Brain microvascular endothelial cell (primary cell): ENCODE measurements around the gene CACNG4.

Experiments used
- DNase-seq: peaks from one replicate; pipeline ENCODE4 v3.0.0-alpha.2; 2020
- H3K27ac ChIP-seq: fragments of 250-450 bp; sonication (Bioruptor Pico); 2 replicates; pipeline ENCODE4 v1.5.1; 2020; ENCODE audit warnings: mild to moderate bottlenecking, moderate library complexity
- H3K27me3 ChIP-seq: fragments of 250-450 bp; sonication (Bioruptor Pico); replicated peaks from 2 replicates; pipeline ENCODE4 v1.5.1; 2020; ENCODE audit warnings: mild to moderate bottlenecking
- H3K36me3 ChIP-seq: fragments of 250-450 bp; sonication (Bioruptor Pico); replicated peaks from 2 replicates; pipeline ENCODE4 v1.5.1; 2020; ENCODE audit warnings: mild to moderate bottlenecking
- H3K4me3 ChIP-seq: 2 replicates; pipeline ENCODE4 v1.5.1; 2011; ENCODE audit warnings: low read depth, mild to moderate bottlenecking, control low read depth, low read length, moderate library complexity
- in situ Hi-C: cut with HindIII; loops from 2 replicates; pipeline ENCODE4 v1.10.0; 2017; ENCODE audit warnings: low sequenced_read_pairs, low pct_ligation_motif_present
- TF ChIP-seq, protein P1 (sequence below): IDR thresholded peaks from 2 replicates; pipeline ENCODE4 v1.5.1; 2011; ENCODE audit warnings: low read depth, mild to moderate bottlenecking, moderate library complexity, low read length, control low read depth, inconsistent platforms; ENCODE audit errors: missing control alignments

The CACNG4 gene

DNA sequence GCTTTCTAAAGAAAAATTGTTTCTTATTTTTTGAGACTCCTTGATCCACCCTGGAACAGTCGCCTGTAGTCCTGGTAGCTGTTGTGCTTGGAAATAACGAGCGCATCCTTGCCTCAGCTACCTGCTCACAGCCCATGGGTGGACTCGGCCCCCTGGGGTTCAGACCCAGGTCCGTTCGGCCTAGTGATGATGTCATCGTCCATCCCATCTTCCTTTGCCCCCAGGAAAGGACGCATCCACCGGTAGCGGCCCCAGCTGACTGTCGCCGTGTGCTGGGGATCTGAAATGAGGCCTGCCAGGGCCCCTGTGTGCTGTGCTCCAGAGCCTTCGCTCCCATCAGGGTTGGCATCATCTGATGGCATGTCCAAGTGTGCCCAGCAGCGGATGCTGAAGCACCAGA, 67.9 kb downstream of the CACNG4 start:
- in situ Hi-C loops, result no loop called here
- Histone ChIP-seq H3K27ac (no peak overlapping the region), H3K4me3 (no peak overlapping the region), H3K27me3 (no peaks in the 10 kb centered on the region), H3K36me3 (no peaks in the 10 kb centered on the region)
- DNase-seq, result no peak
- TF ChIP-seq, protein P1, sequence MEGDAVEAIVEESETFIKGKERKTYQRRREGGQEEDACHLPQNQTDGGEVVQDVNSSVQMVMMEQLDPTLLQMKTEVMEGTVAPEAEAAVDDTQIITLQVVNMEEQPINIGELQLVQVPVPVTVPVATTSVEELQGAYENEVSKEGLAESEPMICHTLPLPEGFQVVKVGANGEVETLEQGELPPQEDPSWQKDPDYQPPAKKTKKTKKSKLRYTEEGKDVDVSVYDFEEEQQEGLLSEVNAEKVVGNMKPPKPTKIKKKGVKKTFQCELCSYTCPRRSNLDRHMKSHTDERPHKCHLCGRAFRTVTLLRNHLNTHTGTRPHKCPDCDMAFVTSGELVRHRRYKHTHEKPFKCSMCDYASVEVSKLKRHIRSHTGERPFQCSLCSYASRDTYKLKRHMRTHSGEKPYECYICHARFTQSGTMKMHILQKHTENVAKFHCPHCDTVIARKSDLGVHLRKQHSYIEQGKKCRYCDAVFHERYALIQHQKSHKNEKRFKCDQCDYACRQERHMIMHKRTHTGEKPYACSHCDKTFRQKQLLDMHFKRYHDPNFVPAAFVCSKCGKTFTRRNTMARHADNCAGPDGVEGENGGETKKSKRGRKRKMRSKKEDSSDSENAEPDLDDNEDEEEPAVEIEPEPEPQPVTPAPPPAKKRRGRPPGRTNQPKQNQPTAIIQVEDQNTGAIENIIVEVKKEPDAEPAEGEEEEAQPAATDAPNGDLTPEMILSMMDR, result no peak

DNA sequence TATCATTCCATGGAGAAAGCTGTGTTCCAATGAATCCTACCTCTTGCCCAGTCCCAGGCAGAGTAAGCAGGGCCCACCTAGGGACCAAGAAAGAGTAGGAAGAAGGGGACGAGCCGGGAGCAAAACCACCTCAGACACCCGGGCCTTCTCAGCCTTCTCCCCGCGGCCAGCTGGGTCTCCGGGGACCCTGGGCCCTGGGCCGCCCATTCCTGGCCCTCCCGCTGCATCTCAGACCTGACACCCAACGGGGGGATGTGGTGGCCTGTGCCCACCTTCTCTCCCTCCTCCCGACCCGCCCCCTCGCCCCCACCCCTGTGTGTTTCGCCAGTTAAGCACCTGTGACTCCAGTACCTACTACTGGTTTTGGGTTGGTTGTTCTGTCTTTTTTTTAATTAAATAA, 68.5 kb downstream of the CACNG4 start:
- in situ Hi-C loops, result no loop called here
- no peak for DNase-seq
- Histone ChIP-seq H3K27me3 (no peaks in the 10 kb centered on the region), H3K36me3 (no peaks in the 10 kb centered on the region), H3K4me3 (no peak overlapping the region), H3K27ac (no peak overlapping the region)
- TF ChIP-seq, protein P1, result no peak

DNA sequence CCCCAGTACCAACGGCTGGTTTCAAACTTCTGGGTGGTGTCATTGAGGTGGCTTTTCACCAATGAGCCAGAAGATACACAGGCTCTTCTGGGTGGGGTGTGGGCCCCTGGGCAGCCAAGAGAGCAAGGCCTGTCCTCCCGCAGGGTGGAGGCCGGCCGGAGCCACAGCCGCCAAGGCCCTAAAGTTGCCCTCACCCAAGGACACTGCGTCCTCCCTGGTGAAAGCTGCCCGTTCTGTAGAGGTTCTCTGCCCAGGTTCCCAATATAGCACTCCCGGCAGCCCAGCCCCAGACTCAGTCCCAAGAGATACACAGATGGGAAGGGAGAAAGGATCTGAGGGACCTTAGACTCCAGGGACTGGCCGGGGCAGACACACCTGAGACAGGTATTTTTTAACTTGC, 69.1 kb downstream of the CACNG4 start:
- DNase-seq, result no peak
- Histone ChIP-seq H3K4me3 (no peak overlapping the region), H3K27ac (no peak overlapping the region), H3K36me3 (no peaks in the 10 kb centered on the region), H3K27me3 (no peaks in the 10 kb centered on the region)
- in situ Hi-C loops, result no loop called here
- TF ChIP-seq, protein P1, result no peak

DNA sequence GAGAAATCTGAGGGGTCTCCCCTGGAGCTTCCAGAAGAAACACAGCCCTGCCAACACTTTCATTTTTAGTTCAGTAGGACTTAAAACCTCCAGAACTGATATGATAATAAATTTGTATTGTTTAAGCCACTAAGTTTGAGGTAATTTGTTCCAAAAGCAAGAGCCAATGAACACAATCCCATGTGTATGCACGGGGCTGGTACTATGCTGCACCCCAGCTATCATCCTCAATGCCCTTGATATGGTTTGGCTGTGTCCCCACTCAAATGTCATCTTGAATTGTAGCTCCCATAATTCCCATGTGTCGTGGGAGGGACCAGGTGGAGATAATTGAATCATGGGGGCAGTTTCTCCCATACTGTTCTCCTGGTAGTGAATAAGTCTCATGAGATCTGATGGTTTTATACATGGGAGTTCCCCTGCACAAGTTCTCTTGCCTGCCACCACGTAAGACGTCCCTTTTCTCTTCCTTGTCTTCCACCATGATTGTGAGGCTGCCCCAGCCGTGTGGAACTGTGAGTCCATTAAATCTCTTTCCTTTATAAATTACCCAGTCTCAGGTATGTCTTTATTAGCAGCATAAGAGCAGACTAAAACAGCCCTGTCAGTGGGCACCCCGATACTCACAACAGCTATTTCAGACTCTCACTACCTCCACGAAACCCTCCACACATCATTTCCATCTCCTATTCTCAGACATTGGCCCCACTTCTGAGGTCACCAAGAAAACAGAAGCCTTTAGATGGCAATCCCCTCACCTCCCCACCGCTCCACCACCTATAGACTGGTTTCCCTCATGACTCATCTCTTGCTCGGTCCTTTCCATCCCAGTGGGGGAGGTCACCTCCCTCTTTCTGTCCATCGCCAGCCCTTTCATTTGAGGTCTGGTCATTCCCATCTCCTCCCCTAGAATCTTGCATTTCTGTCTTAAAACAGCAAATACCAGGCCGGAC, 70.9 kb downstream of the CACNG4 start:
- no peak for DNase-seq
- H3K27me3 ChIP-seq, result no peaks in the 10 kb centered on the region
- TF ChIP-seq, protein P1, result no peak
- H3K4me3 ChIP-seq, result no peak overlapping the region
- in situ Hi-C loops, result no loop called here
- H3K27ac ChIP-seq, result no peak overlapping the region
- H3K36me3 ChIP-seq, result no peaks in the 10 kb centered on the region

DNA sequence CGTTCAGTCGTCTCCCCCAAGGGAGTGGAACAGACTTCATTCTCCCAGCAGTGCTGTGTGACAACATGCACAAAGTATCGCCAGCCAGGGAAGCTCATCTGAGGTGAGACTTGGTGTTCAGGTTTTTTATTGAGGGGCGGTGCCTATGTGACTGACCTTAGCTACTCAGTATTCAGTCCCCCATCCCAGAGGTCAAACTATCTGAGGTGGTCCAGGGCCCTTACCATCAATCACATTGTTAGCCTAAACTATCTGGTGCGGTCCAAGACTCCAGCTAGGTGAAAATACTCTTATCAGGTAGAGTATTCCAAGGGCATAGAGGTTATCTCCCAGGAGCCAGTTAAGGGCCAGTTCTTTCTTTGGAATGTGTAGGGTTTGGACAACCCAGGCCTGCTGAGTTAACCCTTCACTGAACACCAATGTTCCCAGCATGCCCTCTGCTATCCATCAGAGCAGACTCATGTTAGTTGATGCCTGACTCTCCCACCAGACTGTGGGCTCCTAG, 74.4 kb downstream of the CACNG4 start:
- Histone ChIP-seq H3K4me3 (no peak overlapping the region), H3K27me3 (no peaks in the 10 kb centered on the region), H3K36me3 (no peaks in the 10 kb centered on the region), H3K27ac (no peak overlapping the region)
- no peak for DNase-seq
- in situ Hi-C loops, result no loop called here
- TF ChIP-seq, protein P1, result no peak
